GM19438 (cell line): ENCODE results near the gene SPCS3.
"Not testable (repeated sequence)": the region's sequence is repeated elsewhere in the genome, so short reads cannot be mapped to it uniquely, and the experiment has no call there.

ENCODE experiments used
- ATAC-seq: cut with Tn5 transposase; IDR thresholded peaks from one replicate; pipeline ENCODE4 v1.9.1; 2021; ENCODE audit warnings: low read depth; ENCODE audit not compliant: unreplicated experiment

SPCS3 gene

DNA sequence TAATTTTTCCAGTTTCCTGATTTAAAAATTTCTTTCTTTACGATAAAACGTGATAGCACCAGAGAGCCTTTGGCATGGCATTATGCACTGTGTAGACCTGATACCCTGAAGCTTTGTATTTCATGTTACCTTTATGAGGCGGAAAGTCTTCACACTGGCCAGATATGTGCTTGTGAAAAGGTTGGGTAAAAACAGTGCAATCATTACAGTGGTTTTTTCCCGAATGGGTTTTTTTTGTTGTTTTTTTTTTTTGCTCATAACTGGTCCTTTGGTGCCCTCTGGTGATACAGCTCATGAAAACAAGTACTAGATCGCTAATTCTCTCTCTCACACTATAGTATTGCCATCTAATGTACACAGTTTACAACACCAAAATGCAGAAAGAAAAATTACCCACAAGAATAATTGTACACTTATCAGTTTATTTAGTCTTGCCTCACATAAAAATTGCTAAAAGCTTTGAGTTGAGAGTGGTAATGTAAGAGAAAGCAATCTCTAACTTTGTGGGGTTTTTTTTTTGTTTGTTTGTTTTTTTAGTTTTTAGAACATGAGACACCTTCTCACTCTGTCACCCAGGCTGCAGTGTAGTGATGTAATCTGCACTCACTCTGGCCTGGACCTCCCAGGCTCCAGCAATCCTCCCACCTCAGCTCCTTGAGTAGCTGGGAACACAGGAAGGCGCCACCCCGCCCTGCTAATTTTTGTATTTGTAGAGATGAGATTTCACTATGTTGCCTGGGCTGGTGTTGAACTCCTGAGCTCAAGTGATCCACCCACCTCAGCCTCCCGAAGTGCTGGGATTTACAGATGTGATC is 21.3 kb downstream of the SPCS3 start:
- no peak for ATAC-seq

DNA sequence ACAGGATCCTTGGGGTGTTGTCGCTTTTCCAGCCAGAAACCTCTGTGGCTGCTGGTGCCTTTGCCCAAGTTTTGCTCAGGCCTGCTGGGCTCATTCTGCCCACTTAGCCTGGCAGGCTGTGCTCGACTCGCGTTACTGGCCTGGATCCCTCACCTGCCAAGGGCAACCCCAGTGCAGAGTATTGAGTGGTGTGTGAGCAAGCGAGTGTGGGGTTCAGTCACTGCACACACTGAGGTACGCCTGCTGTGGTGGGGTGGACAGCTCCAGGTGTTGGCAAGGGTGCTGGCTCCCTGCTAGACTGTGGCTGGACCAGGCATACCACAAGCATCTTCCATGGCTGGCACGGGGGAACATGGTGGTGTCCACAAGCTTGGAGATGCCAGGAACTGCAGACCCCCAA is 22.6 kb downstream of the SPCS3 start:
- no peak for ATAC-seq

- no peak for ATAC-seq
Measured at GRCh38 chr4:176343286-176343685, 23.5 kb downstream of the SPCS3 start.

- ATAC-seq: not testable (repeated sequence)
Measured at GRCh38 chr4:176345346-176345745, 25.6 kb downstream of the SPCS3 start.

DNA sequence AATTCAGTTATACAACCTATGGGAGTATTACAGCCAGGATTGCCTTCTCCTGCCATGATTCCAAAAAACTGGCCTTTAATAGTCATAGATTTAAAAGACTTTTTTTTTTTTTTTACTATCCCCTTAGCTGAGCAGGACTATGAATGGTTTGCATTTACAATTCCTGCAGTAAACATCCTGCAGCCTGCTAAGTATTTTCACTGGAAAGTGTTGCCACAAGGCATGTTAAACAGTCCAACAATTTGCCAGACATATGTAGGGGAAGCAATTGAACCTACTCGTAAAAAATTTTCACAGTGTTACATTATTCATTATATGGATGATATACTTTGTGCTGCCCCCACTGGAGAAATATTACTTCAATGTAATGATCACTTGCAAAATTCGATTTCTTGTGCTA is 27.1 kb downstream of the SPCS3 start:
- not testable (repeated sequence) for ATAC-seq

DNA sequence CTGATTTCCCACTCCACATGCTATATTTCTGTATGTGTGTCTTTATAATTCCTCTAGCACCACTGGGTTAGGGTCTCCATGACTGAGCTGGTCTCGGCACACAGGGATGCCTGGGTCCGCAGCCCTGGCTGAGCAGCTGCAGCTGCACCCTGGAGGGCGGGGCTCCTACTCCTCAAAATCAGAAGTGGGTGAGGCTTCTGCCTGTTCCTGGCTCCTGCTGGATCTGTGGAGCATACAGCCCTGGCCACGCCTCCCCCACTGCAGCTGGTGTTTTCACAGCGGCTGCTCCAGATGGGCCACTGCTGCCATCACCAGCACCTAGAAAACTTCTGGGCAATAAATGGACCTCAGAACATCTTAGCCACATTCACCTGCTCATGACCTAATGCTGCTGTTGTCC is 30.9 kb downstream of the SPCS3 start:
- ATAC-seq: no peak

DNA sequence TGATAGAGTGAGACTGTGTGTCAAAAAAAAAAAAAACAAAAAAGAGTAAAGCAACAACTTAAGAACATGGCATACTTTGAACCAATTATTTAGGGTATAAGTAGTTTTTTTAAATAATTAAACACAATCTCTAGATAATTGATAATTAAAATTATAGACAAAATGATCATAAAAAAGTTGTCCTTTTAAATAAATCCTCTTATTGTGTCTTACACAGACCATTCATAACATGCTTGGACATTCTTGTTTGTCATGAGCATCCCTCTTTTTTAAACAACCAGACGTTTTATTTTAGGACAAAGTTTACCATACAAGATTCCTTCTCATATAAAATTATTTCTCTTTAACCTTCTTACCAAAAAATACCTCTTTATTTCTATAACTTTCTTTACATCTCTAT is 35.1 kb downstream of the SPCS3 start:
- ATAC-seq: no peak

- ATAC-seq: peak; percentile 98
Measured at GRCh38 chr4:176357359-176358082, 37.8 kb downstream of the SPCS3 start.

GRCh38 chr4:176358083-176358469 is 38.3 kb downstream of the SPCS3 start:
- ATAC-seq: no peak

- ATAC-seq: no peak
Measured at GRCh38 chr4:176359590-176359989, 39.8 kb downstream of the SPCS3 start.

GRCh38 chr4:176360446-176360845 is 40.7 kb downstream of the SPCS3 start:
- ATAC-seq: no peak

- peak; percentile 66 for ATAC-seq
Measured at GRCh38 chr4:176363072-176363471, 43.3 kb downstream of the SPCS3 start.

- ATAC-seq: no peak
Measured at GRCh38 chr4:176367771-176368465, 48.2 kb downstream of the SPCS3 start.

- no peak for ATAC-seq
Measured at GRCh38 chr4:176376032-176376614, 56.4 kb downstream of the SPCS3 start.

GRCh38 chr4:176377780-176378179 is 58.0 kb downstream of the SPCS3 start:
- ATAC-seq: peak; percentile 75

DNA sequence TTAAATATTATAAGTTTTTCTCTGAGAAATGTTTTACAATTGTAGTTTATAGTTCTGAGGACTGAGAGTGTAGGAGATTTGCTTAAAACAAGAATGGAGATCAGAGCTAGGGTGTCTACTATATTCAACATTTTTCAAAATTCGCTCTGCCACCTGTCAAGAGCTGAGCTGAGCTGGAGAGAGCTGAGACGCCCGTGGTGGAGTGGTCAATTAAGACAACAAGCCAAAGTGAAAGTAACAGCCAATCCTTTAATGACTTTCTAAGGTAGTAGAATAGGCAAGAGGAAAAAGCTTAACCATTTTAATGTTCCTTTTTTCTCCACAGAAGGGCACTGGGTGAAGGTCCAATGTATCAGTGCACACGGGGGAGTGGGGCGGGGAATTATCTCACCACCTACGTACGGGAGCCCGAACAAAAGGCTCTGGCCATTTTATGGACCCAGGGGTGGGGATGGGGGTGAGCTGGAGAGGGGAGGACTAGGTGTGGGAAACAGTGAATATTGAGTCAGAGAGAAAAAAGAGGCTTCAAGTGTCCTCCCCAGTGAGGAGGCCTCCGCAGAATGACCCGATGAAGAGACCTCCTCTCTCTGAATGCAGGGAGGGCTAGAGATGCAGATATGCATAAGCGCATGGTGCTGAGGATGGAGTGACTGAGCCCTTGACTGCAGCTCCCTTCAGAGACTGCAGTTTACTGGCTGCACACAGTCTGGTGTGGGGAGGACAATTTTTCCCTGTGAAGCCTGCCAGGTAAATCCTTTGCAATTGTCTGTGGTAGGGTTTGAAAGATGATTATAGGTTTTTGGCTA is 60.8 kb downstream of the SPCS3 start:
- ATAC-seq: no peak
